ENCODE results near the gene TIGIT. TPM values are rescaled to one million over a fixed set of nuclear protein-coding genes. Genes with fewer than 3 reads are reported as not detected.

The TIGIT gene
- total and polyA plus RNA-seq, 2 experiments from 2014 or later, result 0.07 to 0.50 TPM

GRCh38 chr3:114308830-114309229 is 15.0 kb downstream of the TIGIT start:
- ATAC-seq, result no peak
- H3K4me3 ChIP-seq, result no peak overlapping the region
- H2AFZ ChIP-seq, result no peak overlapping the region; the same call in 1 of the 2 replicates

More at GRCh38 chr3:114308830-114309229, 15.0 kb downstream of the TIGIT start:
- no peak for DNase-seq (ENCODE audit: low spot score)
- H3K9me3 Mint-ChIP-seq, result no peaks in the 10 kb centered on the region
- Histone ChIP-seq H4K20me1 (replicated peaks; ENCODE audit: insufficient read depth) (no peaks in the 10 kb centered on the region), H3K9me2 (ENCODE audit: insufficient read depth) (peaks cover 22% of the 10 kb centered on the region), H3K27me3 (ENCODE audit: insufficient read depth) (no peaks in the 10 kb centered on the region), H3K4me2 (no peak overlapping the region), H3F3A (replicated peaks; ENCODE audit: low read depth) (no peaks in the 10 kb centered on the region), H3K4me1 (ENCODE audit: insufficient read depth) (no peaks in the 10 kb centered on the region), H3K36me3 (ENCODE audit: insufficient read depth) (no peaks in the 10 kb centered on the region), H3K27ac (ENCODE audit: low read depth) (no peak overlapping the region), H3K79me2 (replicated peaks; ENCODE audit: insufficient read depth) (no peaks in the 10 kb centered on the region)
- no peak overlapping the region for H3K4me3 Mint-ChIP-seq
- H3K27ac Mint-ChIP-seq, result no peak overlapping the region
- H3K36me3 Mint-ChIP-seq (ENCODE audit: low read depth), result no peaks in the 10 kb centered on the region
- H3K27me3 Mint-ChIP-seq (ENCODE audit: insufficient read depth, low read depth, poor library complexity), result peaks cover 5% of the 10 kb centered on the region
- TF ChIP-seq JUNB (IDR thresholded peaks at IDR 0.05; ENCODE audit: unreplicated experiment) (no peak), POLR2AphosphoS5 (IDR thresholded peaks at IDR 0.05; ENCODE audit: low read depth) (no peak), CREB1 (CRISPR knock-in tag; IDR thresholded peaks at IDR 0.05; ENCODE audit: low read depth) (no peak), REST (IDR thresholded peaks at IDR 0.05; ENCODE audit: unreplicated experiment) (no peak), ZNF462 (CRISPR knock-in tag; IDR thresholded peaks at IDR 0.05) (no peak), CTCF (conservative IDR thresholded peaks at IDR 0.05; ENCODE audit: low read depth in 2 of 2) (no peak), EZH2 (IDR thresholded peaks at IDR 0.05; ENCODE audit: low read depth, unreplicated experiment) (no peak), ETS1 (IDR thresholded peaks at IDR 0.05) (no peak)
- no peaks in the 10 kb centered on the region for H3K4me1 Mint-ChIP-seq

Measured in GM23338 (cell line).